Epithelial cell of proximal tubule (primary cell): ENCODE results near the gene UBAP2. TPM values are rescaled to one million over a fixed set of nuclear protein-coding genes. Genes with fewer than 3 reads are reported as not detected.

Source experiments
- DNase-seq: peaks from one replicate; pipeline ENCODE4 v3.0.0-alpha.2; 2011; ENCODE audit warnings: low read depth
- H3K4me3 ChIP-seq: 2 replicates; pipeline ENCODE4 v1.5.1; 2011; ENCODE audit warnings: low read depth, mild to moderate bottlenecking, low read length
- total RNA-seq: library from RNA; depleted of rRNA; stranded (reverse); fragments of >200 nt; gene quantifications from 2 replicates; pipeline ENCODE4 v1.2.3, GENCODE V29; 2015
- TF ChIP-seq, protein P1 (sequence below): conservative IDR thresholded peaks from 2 replicates; pipeline ENCODE4 v1.5.1; 2012; ENCODE audit warnings: low read depth, mild to moderate bottlenecking, low read length

Gene UBAP2
- total RNA-seq, 1 donor from 2014 or later = 19.1 TPM

DNA sequence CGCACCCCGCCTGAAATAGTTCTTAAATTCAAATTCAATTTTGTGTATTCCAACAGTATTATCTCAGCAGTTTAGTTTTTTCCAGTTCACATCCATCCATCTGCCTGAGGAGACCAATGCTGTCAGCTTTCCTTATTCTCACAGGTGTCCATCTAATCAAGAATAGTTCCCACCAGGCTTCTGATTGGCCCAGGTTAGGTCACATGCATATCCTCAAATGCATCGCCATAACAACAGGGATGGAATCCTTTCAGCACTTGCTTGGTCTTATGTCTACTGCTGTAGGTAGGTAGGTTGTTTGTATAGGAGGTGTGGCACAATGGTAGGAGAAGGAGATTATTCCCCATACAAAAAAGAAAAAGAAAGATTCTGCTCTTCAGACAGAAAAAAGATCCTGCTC, 140.6 kb downstream of the UBAP2 start:
- TF ChIP-seq, protein P1, sequence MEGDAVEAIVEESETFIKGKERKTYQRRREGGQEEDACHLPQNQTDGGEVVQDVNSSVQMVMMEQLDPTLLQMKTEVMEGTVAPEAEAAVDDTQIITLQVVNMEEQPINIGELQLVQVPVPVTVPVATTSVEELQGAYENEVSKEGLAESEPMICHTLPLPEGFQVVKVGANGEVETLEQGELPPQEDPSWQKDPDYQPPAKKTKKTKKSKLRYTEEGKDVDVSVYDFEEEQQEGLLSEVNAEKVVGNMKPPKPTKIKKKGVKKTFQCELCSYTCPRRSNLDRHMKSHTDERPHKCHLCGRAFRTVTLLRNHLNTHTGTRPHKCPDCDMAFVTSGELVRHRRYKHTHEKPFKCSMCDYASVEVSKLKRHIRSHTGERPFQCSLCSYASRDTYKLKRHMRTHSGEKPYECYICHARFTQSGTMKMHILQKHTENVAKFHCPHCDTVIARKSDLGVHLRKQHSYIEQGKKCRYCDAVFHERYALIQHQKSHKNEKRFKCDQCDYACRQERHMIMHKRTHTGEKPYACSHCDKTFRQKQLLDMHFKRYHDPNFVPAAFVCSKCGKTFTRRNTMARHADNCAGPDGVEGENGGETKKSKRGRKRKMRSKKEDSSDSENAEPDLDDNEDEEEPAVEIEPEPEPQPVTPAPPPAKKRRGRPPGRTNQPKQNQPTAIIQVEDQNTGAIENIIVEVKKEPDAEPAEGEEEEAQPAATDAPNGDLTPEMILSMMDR = no peak
- no peak for DNase-seq
- no peak overlapping the region for H3K4me3 ChIP-seq

DNA sequence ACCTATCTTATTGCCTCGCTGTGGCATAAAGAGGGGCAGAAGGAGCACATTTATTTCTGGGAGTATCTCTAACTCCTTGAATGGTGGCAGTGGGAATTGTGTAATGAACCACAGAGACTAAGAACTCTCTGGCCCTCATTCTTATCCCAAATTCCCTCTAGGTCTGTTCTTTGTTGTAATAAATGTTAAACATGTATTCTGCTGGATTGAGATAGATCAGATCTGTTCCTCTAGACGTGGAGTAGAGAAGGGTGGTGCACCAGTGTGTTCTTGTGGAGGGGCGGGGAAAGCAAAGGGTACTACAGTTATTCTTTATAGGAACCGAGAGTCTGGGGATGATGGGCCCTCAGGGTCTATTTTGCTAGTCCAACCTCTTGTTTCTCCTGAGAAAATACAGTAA, 141.3 kb downstream of the UBAP2 start:
- DNase-seq = no peak
- TF ChIP-seq, protein P1 = no peak
- no peak overlapping the region for H3K4me3 ChIP-seq

DNA sequence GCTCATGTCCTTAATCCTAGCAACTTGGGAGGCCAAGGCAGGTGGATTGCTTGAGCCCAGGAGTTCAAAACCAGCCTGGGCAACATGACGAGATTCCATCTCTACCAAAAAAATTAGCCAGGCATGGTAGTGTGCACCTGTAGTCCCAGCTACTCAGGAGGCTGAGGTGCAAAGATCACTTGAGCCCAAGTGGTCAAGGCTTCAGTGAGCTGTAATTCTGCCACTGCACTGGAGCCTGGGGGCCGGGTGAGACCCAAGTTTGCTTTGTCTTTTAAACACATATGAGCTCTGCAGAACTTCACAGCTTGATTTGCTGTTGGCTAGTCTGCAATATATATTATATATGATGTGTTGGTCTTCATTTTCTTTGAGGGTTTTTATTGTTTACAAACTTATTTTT, 141.9 kb downstream of the UBAP2 start:
- no peak for DNase-seq
- TF ChIP-seq, protein P1 = no peak
- no peak overlapping the region for H3K4me3 ChIP-seq

DNA sequence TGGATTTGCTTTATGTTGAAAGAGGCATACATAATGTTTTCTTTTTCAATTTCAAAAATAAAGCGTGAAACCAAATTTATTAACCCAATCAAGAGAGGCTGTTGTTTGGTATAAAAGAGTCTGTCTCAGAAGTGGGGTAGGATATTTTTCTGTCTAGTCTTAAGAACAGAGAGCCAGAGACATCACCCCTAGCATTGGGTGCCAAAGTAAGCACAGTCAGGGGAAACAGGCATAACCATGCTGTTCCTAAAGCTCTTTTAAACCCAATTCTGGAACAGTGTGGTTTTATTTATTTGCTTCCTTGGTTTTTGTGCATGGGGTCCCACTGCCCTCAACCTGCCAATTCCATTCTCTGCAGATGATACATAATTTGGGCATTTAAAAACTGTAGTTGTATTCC, 143.6 kb downstream of the UBAP2 start:
- TF ChIP-seq, protein P1 = no peak
- no peak overlapping the region for H3K4me3 ChIP-seq
- DNase-seq = no peak

DNA sequence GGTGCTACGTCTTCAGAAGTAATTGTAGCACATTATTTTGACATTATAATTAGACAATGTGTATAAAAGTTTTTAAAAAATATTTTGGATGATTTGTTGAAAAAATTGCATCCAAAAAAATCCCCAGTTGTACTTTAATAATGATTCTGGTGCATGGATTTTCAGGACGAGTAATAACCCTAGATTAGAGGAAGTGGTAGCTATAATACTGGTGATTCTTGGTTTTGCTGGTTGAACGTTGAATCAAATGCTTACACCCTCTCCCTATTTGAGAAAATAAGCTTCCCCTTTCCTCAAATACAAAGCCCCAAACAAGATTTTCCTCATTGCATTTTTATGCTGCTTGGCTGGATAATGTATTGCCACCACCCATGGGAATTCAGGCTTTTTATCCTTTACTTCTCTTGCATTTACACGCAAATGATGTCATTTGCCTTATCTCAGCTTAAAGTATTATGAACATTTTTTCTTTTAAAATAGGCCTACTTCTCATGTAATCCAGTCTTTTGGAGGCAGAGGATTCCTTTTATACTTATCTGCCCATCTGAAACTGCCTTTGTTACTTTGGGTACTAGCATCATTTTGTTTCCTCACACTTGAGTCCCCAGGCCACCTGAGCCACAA, 145.4 kb downstream of the UBAP2 start:
- TF ChIP-seq, protein P1 = no peak
- DNase-seq = no peak
- H3K4me3 ChIP-seq = no peak overlapping the region

DNA sequence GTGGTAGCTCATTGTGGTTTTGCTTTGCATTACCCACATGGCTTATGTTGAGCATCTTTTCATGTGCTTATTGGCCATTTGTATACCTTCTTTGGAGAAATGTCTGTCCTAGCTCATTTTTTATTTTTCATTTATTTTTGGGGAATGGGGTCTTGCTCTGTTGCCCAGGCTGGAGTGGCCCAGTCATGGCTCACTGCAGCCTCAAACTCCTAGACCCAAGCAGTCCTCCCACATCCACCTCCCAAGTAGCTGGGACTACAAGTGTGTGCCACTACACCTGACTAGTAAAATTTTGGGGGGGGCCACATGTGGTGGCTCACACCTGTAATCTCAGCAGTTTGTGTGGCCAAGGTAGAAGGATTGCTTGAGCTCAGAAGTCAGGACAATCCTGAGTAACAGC, 154.4 kb downstream of the UBAP2 start:
- TF ChIP-seq, protein P1 = no peak

DNA sequence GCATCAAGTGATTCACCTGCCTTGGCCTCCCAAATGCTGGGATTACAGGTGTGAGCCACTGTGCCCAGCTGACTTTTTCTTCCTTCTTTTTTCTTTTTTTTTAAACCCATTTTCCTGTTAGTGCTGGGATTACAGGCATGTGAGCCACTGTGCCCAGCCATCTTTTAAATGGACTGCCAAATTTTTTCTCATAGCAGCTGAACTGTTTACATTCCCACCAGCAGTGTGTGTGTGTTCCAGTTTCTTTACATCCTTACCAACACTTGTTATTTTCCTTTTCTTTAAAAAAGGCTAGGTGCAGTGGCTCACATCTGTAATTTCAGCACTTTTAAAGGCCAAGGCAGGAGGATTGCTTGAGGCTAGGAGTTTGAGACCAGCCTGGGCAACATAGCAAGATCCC, 154.8 kb downstream of the UBAP2 start:
- no peak overlapping the region for H3K4me3 ChIP-seq
- TF ChIP-seq, protein P1 = no peak
- no peak for DNase-seq

More for the DNA sequence above, 154.4 kb downstream of the UBAP2 start:
- H3K4me3 ChIP-seq = no peak overlapping the region
- no peak for DNase-seq
